Caco-2 (cell line): ENCODE measurements around the gene GFY. TPM values are rescaled to one million over a fixed set of nuclear protein-coding genes. Genes with fewer than 3 reads are reported as not detected.

Source experiments
- BruUV-seq: library from RNA; stranded (reverse); fragments of 400-500 nt; replicated peaks from 2 replicates; lab custom pipeline; 2021; lab: Mats Ljungman, UMichigan
- CTCF ChIA-PET: fragments of 300-600 bp; sonication (Branson Sonifier 250); formaldehyde crosslinking; loops from one replicate; lab custom pipeline; 2022; ENCODE audit warnings: antibody characterized with exemption; lab: Charles Lee
- POLR2A ChIA-PET: fragments of 300-600 bp; sonication (Branson Sonifier 250); formaldehyde crosslinking; loops from one replicate; lab custom pipeline; 2022; ENCODE audit warnings: antibody characterized with exemption; lab: Charles Lee
- DNase-seq, 2 experiments: peaks; one replicate each; pipeline versions ENCODE4 v3.0.0 to v3.0.0-alpha.2; 2020 to 2022
- H3K27me3 ChIP-seq: replicated peaks from 2 replicates; pipeline ENCODE4 v1.6.0; 2011; ENCODE audit warnings: low read length; ENCODE audit not compliant: control insufficient read depth, insufficient read depth
- H3K36me3 ChIP-seq: 2 replicates; pipeline ENCODE4 v1.5.1; 2011; ENCODE audit warnings: low read length; ENCODE audit not compliant: control insufficient read depth, insufficient read depth
- H3K4me1 ChIP-seq: fragments of 250-450 bp; sonication (Bioruptor Pico); 2 replicates; pipeline ENCODE4 v1.5.1; 2020; ENCODE audit warnings: mild to moderate bottlenecking
- H3K4me3 ChIP-seq: 2 replicates; pipeline ENCODE4 v1.5.1; 2011; ENCODE audit warnings: low read depth, mild to moderate bottlenecking, control low read depth, low read length
- H3K9me3 ChIP-seq: fragments of 250-450 bp; sonication (Bioruptor Pico); 2 replicates; pipeline ENCODE4 v1.5.1; 2020; ENCODE audit warnings: mild to moderate bottlenecking, moderate library complexity
- H3K27ac Mint-ChIP-seq: one replicate; pipeline ENCODE4 v1.8.0; 2022; ENCODE audit warnings: mixed read lengths; ENCODE audit not compliant: unreplicated experiment
- H3K27me3 Mint-ChIP-seq: one replicate; pipeline ENCODE4 v1.8.0; 2022; ENCODE audit warnings: mixed read lengths; ENCODE audit not compliant: insufficient read depth, unreplicated experiment
- H3K36me3 Mint-ChIP-seq: one replicate; pipeline ENCODE4 v1.8.0; 2022; ENCODE audit warnings: mild to moderate bottlenecking, mixed read lengths; ENCODE audit not compliant: insufficient read depth, unreplicated experiment
- H3K4me1 Mint-ChIP-seq: one replicate; pipeline ENCODE4 v1.8.0; 2022; ENCODE audit warnings: low read depth, mixed read lengths; ENCODE audit not compliant: unreplicated experiment
- H3K4me3 Mint-ChIP-seq: one replicate; pipeline ENCODE4 v1.8.0; 2022; ENCODE audit warnings: mild to moderate bottlenecking, moderate library complexity, mixed read lengths; ENCODE audit not compliant: unreplicated experiment
- H3K9me3 Mint-ChIP-seq: one replicate; pipeline ENCODE4 v1.8.0; 2022; ENCODE audit warnings: mixed read lengths; ENCODE audit not compliant: unreplicated experiment
- CTCF ChIP-seq, 2 experiments: fragments of 200-600 bp in 1 of 2; IDR thresholded peaks; 1 replicate in 1 of 2; 2 replicates in 1 of 2; pipeline versions ENCODE4 v1.5.1 to v1.8.0; 2011 to 2022; ENCODE audit warnings: antibody characterized with exemption in 1 of 2, control low read depth in 1 of 2, inconsistent platforms in 1 of 2, low read depth in 1 of 2, low read length in 1 of 2, mild to moderate bottlenecking in 1 of 2, moderate library complexity in 1 of 2; ENCODE audit not compliant: insufficient read depth in 1 of 2, severe bottlenecking in 1 of 2, unreplicated experiment in 1 of 2
- intact Hi-C: fragments of 100-400 bp; cut with micrococcal nuclease; formaldehyde crosslinking; loops from one replicate; pipeline ENCODE4 v1.10.0; 2022; ENCODE audit not compliant: unreplicated experiment
- total RNA-seq: library from RNA; stranded (reverse); gene quantifications from 2 replicates; pipeline ENCODE4 v1.2.3, GENCODE V29; 2022

The GFY gene
- total RNA-seq, 1 experiment from 2014 or later, result 0.25 TPM

GRCh38 chr19:49396738-49397505, 28.3 kb upstream of the GFY start:
- intact Hi-C loops, result no loop called here
- H3K36me3 Mint-ChIP-seq, result no peaks in the 10 kb centered on the region

GRCh38 chr19:49398001-49398615, 27.1 kb upstream of the GFY start:
- no peaks in the 10 kb centered on the region for H3K9me3 Mint-ChIP-seq
- H3K36me3 Mint-ChIP-seq, result no peaks in the 10 kb centered on the region
- no peak overlapping the region for H3K27ac Mint-ChIP-seq
- no peak for DNase-seq
- intact Hi-C loops, result no loop called here
- H3K27me3 Mint-ChIP-seq, result no peaks in the 10 kb centered on the region
- peaks cover 13% of the 10 kb centered on the region for H3K4me1 Mint-ChIP-seq
- H3K4me1 ChIP-seq, result peaks cover 28% of the 10 kb centered on the region
- no peak for TF ChIP-seq CTCF (IDR thresholded peaks at IDR 0.05; ENCODE audit: insufficient read depth in 1 of 2, low read depth in 1 of 2, low read length in 1 of 2, severe bottlenecking in 1 of 2, unreplicated experiment in 1 of 2)
- peak overlapping the region; percentile 1 for H3K4me3 Mint-ChIP-seq
- H3K36me3 ChIP-seq, result no peaks in the 10 kb centered on the region
- ChIA-PET CTCF (interaction anchor here (1.1 kb wide), 1 partner anchor 19 kb away, joined by 3 read pairs; no protein-coding TSS in a partner anchor), POLR2A (no interaction called here)
- H3K9me3 ChIP-seq, result no peaks in the 10 kb centered on the region
- no peak overlapping the region for H3K4me3 ChIP-seq
- no peaks in the 10 kb centered on the region for H3K27me3 ChIP-seq
- BruUV-seq, result no TSS peak

More at GRCh38 chr19:49396738-49397505, 28.3 kb upstream of the GFY start:
- POLR2A ChIA-PET, result interaction anchor here (0.6 kb wide), 1 partner anchor 1969 kb away, joined by 5 read pairs; no protein-coding TSS in a partner anchor
- no peak overlapping the region for H3K4me3 Mint-ChIP-seq
- H3K9me3 ChIP-seq, result no peaks in the 10 kb centered on the region
- H3K27ac Mint-ChIP-seq, result no peak overlapping the region
- H3K4me1 ChIP-seq, result peaks cover 28% of the 10 kb centered on the region
- no peaks in the 10 kb centered on the region for H3K36me3 ChIP-seq
- no peak for TF ChIP-seq CTCF (IDR thresholded peaks at IDR 0.05; ENCODE audit: insufficient read depth in 1 of 2, low read depth in 1 of 2, low read length in 1 of 2, severe bottlenecking in 1 of 2, unreplicated experiment in 1 of 2)
- H3K9me3 Mint-ChIP-seq, result no peaks in the 10 kb centered on the region
- peaks cover 17% of the 10 kb centered on the region for H3K4me1 Mint-ChIP-seq
- CTCF ChIA-PET, result interaction anchor here (0.5 kb wide), 1 partner anchor 55 kb away, joined by 5 read pairs; the partner anchor contains the start of gene PIH1D1
- DNase-seq, result no peak
- no peaks in the 10 kb centered on the region for H3K27me3 ChIP-seq
- no peak overlapping the region for H3K4me3 ChIP-seq
- H3K27me3 Mint-ChIP-seq, result peaks cover 2% of the 10 kb centered on the region
- BruUV-seq, result no TSS peak

- ChIA-PET POLR2A (no interaction called here), CTCF (no interaction called here)
Measured at GRCh38 chr19:49398931-49399330, 26.3 kb upstream of the GFY start.

More at GRCh38 chr19:49398931-49399330, 26.3 kb upstream of the GFY start:
- TF ChIP-seq CTCF (IDR thresholded peaks at IDR 0.05; ENCODE audit: insufficient read depth in 1 of 2, low read depth in 1 of 2, low read length in 1 of 2, severe bottlenecking in 1 of 2, unreplicated experiment in 1 of 2), result no peak
- H3K4me1 Mint-ChIP-seq, result peaks cover 13% of the 10 kb centered on the region
- intact Hi-C loops, result no loop called here
- Histone ChIP-seq H3K36me3 (no peaks in the 10 kb centered on the region), H3K4me1 (peaks cover 28% of the 10 kb centered on the region), H3K4me3 (no peak overlapping the region), H3K9me3 (no peaks in the 10 kb centered on the region), H3K27me3 (no peaks in the 10 kb centered on the region)
- H3K27me3 Mint-ChIP-seq, result no peaks in the 10 kb centered on the region
- H3K4me3 Mint-ChIP-seq, result no peak overlapping the region
- no peak for DNase-seq
- no peaks in the 10 kb centered on the region for H3K36me3 Mint-ChIP-seq
- H3K27ac Mint-ChIP-seq, result no peak overlapping the region
- no TSS peak for BruUV-seq
- no peaks in the 10 kb centered on the region for H3K9me3 Mint-ChIP-seq
